ENCODE measurements around the gene WASF3. TPM values are rescaled to one million over a fixed set of nuclear protein-coding genes. Genes with fewer than 3 reads are reported as not detected.

The WASF3 gene
- total RNA-seq, 4 donors from 2014 or later: 1.4 to 13.9 (median 2.8) TPM

DNA sequence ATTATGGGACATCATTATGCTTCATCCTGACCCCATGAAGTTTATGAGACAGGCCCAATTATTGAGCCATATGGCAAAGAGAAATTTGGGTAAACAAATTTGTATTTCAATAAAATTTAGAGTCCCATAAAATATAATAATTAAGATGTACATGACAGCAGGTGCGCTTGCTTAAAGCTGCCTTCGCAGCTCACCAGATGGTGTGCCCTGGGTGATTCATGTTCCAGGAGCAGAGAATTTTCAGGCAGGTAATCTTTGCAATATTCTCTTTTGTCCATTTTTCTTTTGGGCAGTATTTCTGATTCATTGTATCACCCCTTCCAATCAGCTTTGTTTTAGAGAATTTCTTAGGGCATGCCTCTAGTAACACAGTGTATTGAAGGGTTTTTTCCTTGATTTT lies 39.5 kb upstream of the WASF3 start:
- intact Hi-C loops (cut with DNase I): no loop called here
- no peak for DNase-seq
- Histone ChIP-seq H3K27ac (no peak overlapping the region), H3K36me3 (no peaks in the 10 kb centered on the region), H3K9me3 (no peaks in the 10 kb centered on the region), H3K27me3 (peaks cover 0 to 14% (median 0%) of the 10 kb centered on the region in 4 donors), H3K4me1 (no peaks in the 10 kb centered on the region), H3K4me3 (no peak overlapping the region)
- 67 to 73% methylated on average over 2 of the region's 2 CpGs for WGBS, 2 donors
- TF ChIP-seq, protein P1, sequence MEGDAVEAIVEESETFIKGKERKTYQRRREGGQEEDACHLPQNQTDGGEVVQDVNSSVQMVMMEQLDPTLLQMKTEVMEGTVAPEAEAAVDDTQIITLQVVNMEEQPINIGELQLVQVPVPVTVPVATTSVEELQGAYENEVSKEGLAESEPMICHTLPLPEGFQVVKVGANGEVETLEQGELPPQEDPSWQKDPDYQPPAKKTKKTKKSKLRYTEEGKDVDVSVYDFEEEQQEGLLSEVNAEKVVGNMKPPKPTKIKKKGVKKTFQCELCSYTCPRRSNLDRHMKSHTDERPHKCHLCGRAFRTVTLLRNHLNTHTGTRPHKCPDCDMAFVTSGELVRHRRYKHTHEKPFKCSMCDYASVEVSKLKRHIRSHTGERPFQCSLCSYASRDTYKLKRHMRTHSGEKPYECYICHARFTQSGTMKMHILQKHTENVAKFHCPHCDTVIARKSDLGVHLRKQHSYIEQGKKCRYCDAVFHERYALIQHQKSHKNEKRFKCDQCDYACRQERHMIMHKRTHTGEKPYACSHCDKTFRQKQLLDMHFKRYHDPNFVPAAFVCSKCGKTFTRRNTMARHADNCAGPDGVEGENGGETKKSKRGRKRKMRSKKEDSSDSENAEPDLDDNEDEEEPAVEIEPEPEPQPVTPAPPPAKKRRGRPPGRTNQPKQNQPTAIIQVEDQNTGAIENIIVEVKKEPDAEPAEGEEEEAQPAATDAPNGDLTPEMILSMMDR (IDR thresholded peaks at IDR 0.05): no peak
- no peak for TF ChIP-seq POLR2A (IDR thresholded peaks at IDR 0.05)

DNA sequence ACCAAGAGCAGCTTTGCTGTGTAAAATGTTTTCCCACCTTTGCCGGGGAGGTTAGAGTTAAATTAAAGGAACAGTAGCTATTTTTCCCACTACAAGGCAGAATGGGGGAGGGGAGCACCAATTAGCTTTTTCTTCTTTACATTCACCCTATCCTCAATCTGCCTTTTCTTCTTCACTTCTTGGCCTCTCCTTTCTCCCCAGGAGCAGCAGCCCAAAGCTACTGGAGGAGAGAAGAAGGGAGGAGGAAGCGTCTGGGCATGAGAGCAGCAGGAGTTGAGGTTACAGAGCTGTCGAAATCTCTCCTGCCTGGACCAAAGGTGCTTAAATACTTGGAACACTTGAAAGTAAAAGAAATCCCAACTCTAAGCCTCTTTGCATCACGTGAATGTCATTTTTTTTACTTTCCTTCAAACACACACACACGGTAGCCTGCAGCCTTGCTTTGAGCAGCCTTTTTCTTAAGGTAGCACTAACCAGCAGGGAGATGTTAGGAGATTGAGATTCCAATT lies 39.0 kb upstream of the WASF3 start:
- TF ChIP-seq, protein P1 (IDR thresholded peaks at IDR 0.05): no peak
- TF ChIP-seq POLR2A (IDR thresholded peaks at IDR 0.05): no peak
- Histone ChIP-seq H3K4me3 (no peak overlapping the region), H3K4me1 (no peaks in the 10 kb centered on the region), H3K36me3 (no peaks in the 10 kb centered on the region), H3K27ac (no peak overlapping the region), H3K9me3 (no peaks in the 10 kb centered on the region), H3K27me3 (peaks cover 0 to 14% (median 0%) of the 10 kb centered on the region in 4 donors)
- WGBS, 2 donors: 5 to 6% methylated on average over 5 of the region's 5 CpGs
- DNase-seq: no peak
- intact Hi-C loops (cut with DNase I): no loop called here

DNA sequence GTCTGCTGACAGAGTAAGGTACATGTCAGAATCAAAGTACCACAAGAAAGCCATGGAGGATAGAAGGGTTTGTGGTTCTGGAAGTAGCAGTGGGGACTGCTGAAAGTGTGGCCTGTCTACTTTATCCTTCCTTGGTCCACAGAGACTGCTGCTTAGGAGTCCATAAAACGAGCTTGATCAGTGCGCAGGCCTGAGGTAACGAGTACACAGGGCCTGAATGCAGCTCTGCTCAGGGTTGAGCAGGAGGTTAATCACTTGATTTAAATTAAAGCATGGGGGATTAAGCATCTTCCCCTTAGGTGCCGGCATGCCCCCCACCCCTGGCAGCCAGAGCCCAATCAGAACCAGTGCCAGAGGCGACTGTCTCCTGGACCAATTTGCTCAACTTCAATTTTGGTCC lies 34.9 kb upstream of the WASF3 start:
- no peaks in the 10 kb centered on the region for H3K4me1 ChIP-seq
- no peak overlapping the region for H3K4me3 ChIP-seq
- peaks cover 0 to 14% (median 0%) of the 10 kb centered on the region in 4 donors for H3K27me3 ChIP-seq
- no peaks in the 10 kb centered on the region for H3K36me3 ChIP-seq
- TF ChIP-seq, protein P1 (IDR thresholded peaks at IDR 0.05): no peak
- no peak for TF ChIP-seq POLR2A (IDR thresholded peaks at IDR 0.05)
- DNase-seq: no peak
- no peaks in the 10 kb centered on the region for H3K9me3 ChIP-seq
- H3K27ac ChIP-seq: no peak overlapping the region
- intact Hi-C loops (cut with DNase I): no loop called here
- 38 to 83% methylated on average over 1 to 5 of the region's 5 CpGs for WGBS, 2 donors

DNA sequence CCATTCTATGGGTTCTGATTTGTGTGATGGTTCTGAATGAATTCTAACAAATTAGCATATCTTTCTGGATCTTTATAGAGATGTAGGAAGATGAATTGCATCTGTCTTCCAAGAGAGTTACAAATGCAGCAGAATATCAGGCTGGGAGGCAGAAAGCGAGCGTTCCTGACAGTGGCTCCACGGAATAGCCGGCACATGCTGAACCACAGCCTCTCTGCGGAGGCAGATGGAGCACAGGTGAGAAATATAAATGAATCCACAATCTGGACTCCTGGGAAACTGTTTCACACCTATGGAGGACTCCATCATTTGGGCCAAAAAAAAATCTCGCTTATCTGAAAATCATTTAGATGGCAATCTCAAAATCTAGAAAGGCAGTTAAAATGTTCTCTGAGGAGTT lies 34.5 kb upstream of the WASF3 start:
- no peak for TF ChIP-seq POLR2A (IDR thresholded peaks at IDR 0.05)
- TF ChIP-seq, protein P1 (IDR thresholded peaks at IDR 0.05): no peak
- H3K4me1 ChIP-seq: no peaks in the 10 kb centered on the region
- H3K4me3 ChIP-seq: no peak overlapping the region
- intact Hi-C loops (cut with DNase I): no loop called here
- H3K9me3 ChIP-seq: no peaks in the 10 kb centered on the region
- no peak for DNase-seq
- peaks cover 0 to 14% (median 0%) of the 10 kb centered on the region in 4 donors for H3K27me3 ChIP-seq
- 87 to 89% methylated on average over 6 of the region's 6 CpGs for WGBS, 2 donors
- no peaks in the 10 kb centered on the region for H3K36me3 ChIP-seq
- no peak overlapping the region for H3K27ac ChIP-seq

DNA sequence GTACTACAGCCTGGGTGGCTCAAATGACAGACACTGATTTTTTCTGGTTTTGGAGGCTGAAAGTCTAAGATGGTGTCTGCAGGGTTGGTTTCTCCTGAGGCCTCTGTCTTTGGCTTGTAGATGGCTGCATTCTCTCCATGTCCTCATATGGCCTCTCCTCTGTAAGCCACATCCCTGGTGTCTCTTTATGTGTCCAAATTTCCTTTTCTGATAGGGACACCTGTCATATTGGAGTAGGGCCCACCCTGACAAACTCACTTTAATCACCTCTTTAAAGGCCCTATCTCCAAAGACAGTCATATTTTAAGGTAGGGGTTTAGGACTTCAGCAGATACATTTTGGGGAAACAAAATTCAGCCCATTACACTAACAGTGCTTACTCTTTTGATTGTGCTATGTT lies 32.0 kb upstream of the WASF3 start:
- Histone ChIP-seq H3K4me3 (no peak overlapping the region), H3K9me3 (no peaks in the 10 kb centered on the region), H3K27me3 (no peaks in the 10 kb centered on the region), H3K36me3 (no peaks in the 10 kb centered on the region), H3K4me1 (no peaks in the 10 kb centered on the region), H3K27ac (no peak overlapping the region)
- TF ChIP-seq POLR2A (IDR thresholded peaks at IDR 0.05): no peak
- TF ChIP-seq, protein P1 (IDR thresholded peaks at IDR 0.05): no peak
- no peak for DNase-seq
- intact Hi-C loops (cut with DNase I): no loop called here

Data from esophagus squamous epithelium (tissue), 5 donors.